GM15510 (cell line): Measurements from ENCODE around the gene TOGARAM1.

Source experiments
- POLR2A ChIP-seq: IDR thresholded peaks from 3 replicates; pipeline ENCODE4 v1.6.1; 2011; ENCODE audit warnings: borderline replicate concordance; ENCODE audit not compliant: insufficient read length; ENCODE audit errors: extremely low read depth

The TOGARAM1 gene

DNA sequence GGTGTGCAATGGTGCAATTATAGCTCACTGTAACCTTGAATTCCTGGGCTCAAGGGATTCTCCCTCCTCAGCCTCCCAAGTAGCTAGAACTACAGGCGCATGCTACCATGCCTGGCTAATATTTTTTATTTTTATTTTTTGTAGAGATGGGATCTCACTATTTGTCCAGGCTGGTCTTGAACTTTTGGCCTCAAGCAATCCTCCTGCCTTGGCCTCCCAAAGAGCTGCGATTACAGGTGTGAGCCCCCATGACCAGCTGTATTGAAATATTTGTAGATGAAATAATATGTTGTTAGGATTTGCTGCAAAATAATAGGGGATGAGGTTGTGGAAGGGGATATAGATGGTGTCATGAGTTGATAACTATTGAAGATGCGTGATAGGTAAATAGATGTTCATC lies 5.1 kb upstream of the TOGARAM1 start:
- TF ChIP-seq POLR2A, result no peak

DNA sequence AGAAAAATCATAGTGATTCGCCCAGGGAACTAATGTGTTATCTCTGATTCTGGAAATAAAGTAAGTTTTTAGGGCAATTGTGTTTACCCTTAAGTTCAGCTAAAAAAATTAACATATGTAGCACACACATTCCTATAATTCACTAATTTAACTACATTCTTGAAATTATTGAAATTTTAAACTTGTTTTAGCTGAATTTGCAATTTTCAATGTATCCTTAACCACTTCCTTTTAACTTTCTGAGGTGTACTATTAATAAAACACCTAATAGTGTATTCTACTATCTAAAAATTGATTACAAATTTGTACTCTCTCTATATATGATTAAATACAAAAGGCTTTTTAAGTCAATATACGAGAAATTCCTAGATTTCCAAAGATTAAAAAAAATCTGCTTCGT lies 2.5 kb upstream of the TOGARAM1 start:
- TF ChIP-seq POLR2A, result no peak

DNA sequence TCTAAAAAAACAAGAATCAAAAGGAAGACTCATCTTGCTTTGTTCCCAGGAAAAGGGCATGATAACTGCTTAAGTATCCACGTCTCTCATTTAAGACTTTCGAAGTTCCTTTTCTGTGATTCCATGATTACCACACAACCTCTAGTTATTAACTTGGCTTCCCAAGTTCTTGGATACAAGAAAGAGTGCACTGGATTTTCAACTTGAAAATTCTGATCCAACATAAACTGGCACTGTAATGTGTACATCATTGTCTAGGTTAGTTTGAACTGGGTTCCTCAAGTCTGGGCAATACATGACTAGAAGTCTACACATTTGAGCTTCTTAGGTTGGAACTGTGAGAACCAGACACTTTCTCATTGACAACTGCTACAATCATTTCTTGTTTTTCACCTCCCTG lies 1.8 kb upstream of the TOGARAM1 start:
- TF ChIP-seq POLR2A, result no peak

DNA sequence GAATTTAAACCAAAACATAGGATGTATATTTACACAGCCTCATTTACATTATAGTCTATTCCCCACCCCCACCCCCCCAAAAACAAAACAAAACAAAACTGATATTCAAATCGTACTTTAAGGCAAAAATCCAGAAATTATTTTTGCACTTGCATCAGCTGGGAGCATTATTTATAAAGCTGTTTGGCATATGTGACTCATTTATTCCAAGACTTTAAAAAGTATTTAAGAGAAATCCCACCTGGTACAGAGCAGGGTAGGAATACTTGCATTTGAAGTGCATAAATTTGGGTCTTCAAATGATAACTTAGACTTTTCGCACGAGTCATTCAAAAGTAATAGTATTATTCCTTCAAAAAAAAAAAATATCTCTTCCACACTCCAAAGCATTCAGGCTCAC lies 1.3 kb upstream of the TOGARAM1 start:
- no peak for TF ChIP-seq POLR2A

DNA sequence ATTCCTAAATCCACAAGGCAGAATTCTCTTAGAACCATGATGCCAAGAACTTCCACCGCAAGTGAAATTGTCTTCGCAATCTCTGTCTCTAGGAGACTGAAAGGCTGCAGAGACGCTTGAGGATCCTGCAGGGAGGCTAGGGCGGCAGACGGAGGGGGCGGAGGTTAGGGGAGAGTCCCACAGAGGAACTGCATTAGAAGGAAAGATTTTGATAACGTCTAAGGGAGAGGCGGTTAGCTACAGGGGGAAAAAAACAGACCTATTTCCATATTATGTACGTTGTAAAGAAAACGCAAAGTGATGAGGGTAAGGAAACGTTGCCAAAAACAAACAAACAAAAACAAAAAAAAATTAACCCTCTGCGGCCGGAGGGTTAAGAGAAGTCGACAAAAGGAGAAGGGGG lies 838 bp upstream of the TOGARAM1 start:
- TF ChIP-seq POLR2A, result no peak

DNA sequence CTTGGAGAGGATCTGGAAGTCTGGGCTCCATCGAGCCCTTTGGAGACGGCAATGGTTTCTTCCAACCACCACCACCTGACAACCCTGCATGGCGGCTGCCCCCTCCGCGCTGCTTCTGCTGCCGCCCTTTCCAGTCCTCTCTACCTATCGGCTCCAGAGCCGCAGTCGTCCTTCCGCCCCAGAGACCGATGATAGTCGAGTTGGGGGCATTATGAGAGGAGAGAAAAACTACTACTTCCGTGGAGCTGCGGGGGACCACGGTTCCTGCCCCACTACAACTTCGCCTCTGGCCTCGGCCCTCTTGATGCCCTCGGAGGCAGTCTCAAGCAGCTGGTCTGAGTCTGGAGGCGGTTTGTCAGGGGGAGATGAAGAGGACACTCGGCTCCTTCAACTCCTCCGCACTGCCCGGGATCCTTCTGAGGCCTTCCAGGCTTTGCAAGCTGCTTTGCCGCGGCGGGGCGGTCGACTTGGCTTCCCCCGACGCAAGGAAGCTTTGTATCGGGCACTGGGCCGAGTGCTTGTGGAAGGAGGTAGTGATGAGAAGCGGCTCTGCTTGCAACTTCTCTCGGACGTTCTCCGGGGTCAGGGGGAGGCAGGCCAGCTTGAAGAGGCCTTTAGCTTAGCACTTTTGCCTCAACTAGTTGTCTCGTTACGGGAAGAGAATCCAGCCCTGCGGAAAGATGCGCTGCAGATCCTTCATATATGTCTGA lies 499 bp downstream of the TOGARAM1 start:
- no peak for TF ChIP-seq POLR2A

DNA sequence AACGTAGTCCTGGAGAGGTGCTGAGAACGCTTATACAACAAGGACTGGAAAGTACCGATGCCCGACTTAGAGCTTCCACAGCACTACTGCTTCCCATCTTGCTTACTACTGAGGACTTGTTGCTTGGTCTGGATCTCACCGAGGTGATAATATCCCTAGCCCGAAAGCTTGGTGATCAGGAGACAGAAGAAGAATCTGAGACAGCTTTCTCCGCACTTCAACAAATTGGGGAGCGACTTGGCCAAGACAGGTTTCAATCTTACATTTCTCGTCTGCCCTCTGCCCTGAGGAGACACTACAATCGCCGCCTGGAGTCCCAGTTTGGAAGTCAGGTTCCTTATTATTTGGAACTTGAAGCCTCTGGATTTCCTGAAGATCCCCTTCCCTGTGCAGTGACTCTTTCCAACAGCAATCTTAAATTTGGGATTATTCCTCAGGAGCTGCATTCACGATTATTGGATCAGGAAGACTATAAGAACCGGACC lies 1.1 kb downstream of the TOGARAM1 start:
- TF ChIP-seq POLR2A, result no peak

DNA sequence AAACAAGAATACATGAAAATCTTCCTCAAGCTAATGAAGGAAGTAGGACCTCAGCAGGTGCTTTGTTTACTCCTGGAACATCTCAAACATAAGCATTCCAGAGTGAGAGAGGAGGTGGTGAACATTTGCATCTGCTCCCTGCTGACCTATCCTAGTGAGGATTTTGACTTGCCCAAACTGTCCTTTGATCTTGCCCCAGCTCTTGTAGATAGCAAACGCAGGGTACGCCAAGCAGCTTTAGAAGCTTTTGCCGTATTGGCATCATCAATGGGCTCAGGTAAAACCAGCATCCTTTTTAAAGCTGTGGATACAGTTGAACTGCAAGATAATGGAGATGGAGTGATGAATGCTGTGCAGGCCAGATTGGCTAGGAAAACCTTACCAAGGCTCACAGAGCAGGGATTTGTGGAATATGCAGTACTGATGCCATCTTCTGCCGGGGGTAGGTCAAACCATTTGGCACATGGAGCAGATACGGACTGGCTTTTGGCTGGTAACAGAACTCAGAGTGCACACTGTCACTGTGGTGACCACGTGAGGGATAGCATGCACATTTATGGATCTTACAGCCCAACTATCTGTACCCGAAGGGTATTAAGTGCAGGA lies 1.9 kb downstream of the TOGARAM1 start:
- TF ChIP-seq POLR2A, result no peak

DNA sequence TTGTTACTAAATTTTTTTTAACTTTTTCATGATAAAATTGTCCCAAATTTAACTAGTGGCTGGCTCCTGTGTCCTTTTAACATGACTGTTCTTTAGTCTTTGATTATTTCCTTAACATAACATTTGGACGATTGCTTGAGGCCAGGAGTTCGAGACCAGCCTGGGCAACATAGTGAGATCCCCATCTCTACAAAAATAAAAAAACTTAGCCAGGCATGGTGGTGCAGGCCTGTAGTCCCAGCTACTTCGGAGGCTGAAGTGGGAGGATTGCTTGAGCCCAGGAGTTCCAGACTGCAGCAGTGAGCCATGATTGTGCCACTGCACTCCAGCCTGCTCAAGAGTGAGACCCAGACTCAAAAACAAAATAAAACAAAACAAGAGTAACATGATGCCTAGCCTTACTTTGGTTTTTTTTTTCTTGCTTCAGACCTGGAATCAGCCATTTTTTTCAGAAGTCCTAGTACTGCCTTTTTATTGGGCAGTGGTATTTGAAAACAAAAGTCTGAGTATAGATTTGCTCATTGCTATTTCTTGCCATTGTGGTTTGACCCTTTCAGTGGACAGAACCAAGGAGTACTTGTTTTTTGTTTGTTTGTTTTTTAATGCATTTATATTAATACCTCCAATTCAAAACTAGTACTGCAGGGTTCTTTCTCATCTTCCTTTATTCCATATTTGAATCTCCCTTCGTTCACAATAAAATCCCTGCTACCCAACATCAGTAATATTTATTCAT lies 4.8 kb downstream of the TOGARAM1 start:
- TF ChIP-seq POLR2A, result no peak

DNA sequence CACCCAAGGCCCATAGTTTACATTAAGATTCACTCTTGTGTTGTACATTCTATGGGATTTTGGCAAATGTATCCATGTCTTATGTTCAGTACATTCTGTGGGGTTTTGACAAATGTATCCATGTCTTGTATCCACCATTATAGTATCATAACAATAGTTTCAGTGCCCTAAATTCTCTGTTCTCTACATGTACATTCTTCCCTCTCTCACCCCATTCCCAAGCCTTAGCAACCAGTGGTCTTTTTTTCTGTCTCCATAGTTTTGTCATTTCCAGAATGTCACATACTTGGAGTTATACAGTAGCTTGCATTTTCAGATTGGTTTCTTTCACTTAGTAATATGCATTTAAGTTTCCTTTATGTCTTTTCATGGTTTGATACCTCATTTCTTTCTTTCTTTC lies 6.7 kb downstream of the TOGARAM1 start:
- no peak for TF ChIP-seq POLR2A

DNA sequence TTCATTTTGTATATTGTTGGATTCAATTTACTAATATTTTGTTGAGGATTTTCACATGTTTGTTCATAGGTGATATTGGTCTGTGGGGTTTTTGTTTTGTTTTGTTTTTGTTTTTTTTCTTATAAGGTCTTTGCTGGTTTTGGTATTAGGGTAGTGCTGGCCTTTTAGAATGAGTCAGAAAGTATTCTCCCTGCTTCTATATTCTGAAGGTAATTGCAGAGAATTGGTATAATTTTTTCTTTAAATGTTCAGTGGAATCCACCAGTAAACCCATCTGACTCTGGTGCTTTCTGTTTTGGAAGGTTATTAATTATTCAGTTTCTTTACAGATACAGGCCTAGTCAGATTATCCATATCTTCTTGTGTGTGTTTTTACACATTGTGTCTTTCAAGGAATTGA lies 8.9 kb downstream of the TOGARAM1 start:
- TF ChIP-seq POLR2A, result no peak

DNA sequence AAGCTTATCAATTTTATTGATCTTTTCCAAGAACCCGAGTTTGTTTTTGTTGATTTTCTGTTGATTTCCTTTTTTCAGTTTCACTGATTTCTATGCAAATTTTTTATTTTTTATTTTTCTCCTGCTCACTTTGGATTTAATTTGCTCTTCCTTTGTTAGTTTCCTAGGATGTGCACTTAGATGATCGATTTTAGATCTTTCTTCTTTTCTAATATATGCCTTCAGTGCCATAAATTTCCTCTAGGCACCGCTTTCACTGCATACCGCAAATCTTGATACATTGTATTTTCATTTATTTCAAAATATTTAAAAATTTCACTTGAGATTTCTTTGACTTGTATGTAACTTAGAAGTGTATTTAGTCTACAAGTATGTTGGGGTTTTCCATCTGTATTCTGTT lies 9.5 kb downstream of the TOGARAM1 start:
- no peak for TF ChIP-seq POLR2A

DNA sequence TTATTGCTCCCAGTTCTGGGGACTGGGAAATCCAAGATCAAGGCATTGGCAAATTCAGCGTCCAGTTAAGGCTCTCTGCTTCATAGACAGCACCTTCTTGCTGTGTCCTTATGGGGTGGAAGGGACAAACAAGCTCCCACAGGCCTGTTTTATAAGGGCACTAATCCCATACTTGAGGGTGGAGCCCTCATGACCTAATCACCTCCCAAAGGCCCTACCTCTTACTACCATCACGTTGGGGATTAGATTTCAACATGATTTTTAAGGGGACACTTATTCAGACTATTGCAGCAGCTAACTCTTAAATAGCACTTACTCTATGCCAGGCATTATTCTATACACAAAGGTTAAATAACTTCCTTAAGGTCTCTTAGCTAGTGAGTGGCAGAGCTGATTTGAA lies 17.3 kb downstream of the TOGARAM1 start:
- no peak for TF ChIP-seq POLR2A

DNA sequence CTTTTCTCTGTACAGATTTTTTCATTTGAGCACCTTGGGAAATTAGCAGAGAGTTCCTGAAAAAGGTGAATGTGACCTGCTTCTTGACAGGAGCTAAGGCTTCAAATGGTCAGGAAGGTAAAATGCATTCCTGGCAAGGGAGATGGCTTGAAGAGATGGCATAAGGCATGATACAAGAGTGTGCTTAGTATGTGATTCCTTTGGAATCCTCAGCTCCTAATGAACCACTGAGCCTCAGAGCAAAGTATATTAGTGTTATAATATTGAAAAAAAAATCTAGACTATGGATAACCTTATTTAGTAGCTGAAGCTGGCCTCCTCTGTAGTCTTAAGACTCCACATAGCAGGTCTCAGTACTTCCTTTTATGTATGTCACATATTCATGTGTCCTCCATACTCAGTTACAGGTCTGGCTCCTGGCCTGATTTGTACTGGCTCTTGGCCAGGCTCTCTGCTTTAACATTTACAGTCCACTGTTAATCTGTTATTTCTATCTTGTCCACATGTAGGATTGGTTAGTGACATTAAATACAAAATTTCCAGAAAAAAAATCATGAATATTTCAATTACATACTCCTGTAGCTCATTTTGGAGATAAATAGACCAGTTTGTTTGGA lies 17.9 kb downstream of the TOGARAM1 start:
- TF ChIP-seq POLR2A, result no peak

DNA sequence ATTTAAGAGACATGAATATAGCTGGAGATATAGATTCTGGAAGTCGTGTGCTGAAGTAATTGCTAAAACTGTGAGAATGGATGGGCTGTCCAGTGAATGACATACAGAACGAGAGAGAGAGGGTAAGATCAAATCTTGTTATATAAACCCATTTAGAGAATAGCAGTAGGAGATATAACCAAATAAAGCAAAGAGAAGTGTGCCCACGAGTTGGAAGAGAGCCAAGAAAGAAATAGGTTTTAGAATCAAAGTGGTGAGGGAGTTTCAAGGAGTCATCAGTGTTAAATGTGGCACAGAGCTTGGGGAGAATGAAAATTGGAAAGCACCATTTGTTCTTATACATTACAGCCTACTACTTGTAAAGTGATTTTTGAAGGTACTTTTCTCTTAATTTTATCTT lies 19.2 kb downstream of the TOGARAM1 start:
- no peak for TF ChIP-seq POLR2A
